Measurements from ENCODE around the gene PRKCE.

The PRKCE gene

DNA sequence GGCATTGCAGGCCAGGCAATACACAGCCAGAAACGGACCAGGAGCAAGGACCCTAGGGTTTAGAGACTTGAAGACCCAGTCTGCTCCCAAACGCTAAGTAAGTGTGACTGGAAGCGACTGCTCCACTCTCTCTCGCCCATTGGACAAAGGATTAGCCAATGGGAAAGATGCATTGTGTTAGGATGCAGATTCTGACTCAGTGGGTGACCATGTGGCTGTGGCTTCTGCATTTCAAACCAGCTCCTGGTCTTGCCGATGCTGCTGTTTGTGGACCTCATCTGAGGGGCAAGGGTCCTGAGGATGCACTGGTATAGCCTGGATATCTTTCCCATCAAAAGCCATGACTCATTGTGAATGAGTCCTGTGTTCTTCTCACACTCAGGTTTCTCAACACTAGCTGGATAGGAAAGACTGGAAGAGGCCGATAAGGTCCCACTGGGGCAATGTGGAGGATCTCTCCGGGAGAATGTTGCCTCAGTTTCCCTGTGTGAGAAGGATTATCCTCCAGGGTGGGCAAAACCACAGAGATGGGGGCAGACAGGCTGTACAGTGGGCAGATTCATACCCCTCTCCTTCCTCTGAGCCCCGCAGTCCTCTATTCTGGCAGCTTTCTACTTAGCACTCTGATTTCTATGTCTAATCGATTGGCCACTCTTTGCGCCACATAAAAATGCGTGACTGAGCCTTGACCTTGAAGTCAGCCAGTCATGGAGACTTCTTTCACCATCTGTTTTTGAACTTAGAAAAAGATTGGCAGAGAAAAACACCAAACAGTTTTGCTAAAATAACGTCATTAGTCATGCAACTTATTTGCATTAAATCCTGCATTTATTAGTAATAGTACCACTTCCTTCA lies 257.1 kb downstream of the PRKCE start:
- no peak for TF ChIP-seq GATA3 (IDR thresholded peaks at IDR 0.05; ENCODE audit: low read depth, low read length)
- TF ChIP-seq GATA2 (IDR thresholded peaks at IDR 0.05; ENCODE audit: low read depth, low read length) = no peak

DNA sequence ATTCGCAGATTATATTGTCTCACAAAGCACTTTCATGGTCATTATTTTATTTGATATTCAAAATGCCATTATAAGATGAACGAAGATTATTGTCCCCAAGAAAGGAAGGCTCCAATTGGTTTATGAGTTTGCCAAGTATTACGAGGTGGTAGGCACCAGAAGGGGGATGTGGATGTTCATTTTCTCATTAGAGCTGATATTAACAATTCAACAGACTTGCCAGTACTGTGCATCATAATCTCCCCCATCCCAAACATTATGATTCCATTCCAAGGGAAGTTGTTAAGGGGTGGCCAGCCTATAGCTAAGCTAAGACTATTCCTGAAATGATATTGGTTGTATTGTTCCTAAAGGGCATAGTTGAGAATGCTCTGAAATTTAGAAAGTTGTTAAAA lies 257.7 kb downstream of the PRKCE start:
- TF ChIP-seq GATA2 (IDR thresholded peaks at IDR 0.05; ENCODE audit: low read depth, low read length) (no peak), GATA3 (IDR thresholded peaks at IDR 0.05; ENCODE audit: low read depth, low read length) (no peak)

GRCh38 chr2:45909677-45910191 lies 258.3 kb downstream of the PRKCE start:
- TF ChIP-seq GATA2 (IDR thresholded peaks at IDR 0.05; ENCODE audit: low read depth, low read length) = no peak
- no peak for TF ChIP-seq GATA3 (IDR thresholded peaks at IDR 0.05; ENCODE audit: low read depth, low read length)

- TF ChIP-seq GATA3 (IDR thresholded peaks at IDR 0.05; ENCODE audit: low read depth, low read length) (no peak), GATA2 (IDR thresholded peaks at IDR 0.05; ENCODE audit: low read depth, low read length) (no peak)
Observed at GRCh38 chr2:45910473-45911060, 259.1 kb downstream of the PRKCE start.

GRCh38 chr2:45911538-45911937 lies 260.1 kb downstream of the PRKCE start:
- TF ChIP-seq GATA2 (IDR thresholded peaks at IDR 0.05; ENCODE audit: low read depth, low read length) (no peak), GATA3 (IDR thresholded peaks at IDR 0.05; ENCODE audit: low read depth, low read length) (no peak)

DNA sequence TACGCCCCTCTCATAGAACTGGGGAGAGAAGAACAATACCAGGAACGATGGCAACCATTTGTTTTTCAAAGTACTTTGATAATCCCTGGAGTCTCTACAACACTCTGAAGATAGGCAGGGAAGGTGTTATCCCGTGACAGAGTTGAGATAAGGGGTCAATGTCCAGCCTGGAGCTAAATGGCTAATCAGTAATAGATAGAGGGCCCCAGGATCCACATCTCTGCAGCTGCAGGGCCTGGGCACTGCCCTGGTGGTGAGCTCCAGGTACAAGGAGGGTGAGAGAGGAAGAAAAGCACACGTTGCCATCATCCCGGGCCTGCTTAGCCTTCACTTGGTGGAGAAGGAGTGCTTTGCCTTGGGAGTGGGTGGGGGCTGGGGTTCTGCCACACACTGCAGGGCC lies 260.6 kb downstream of the PRKCE start:
- TF ChIP-seq GATA3 (IDR thresholded peaks at IDR 0.05; ENCODE audit: low read depth, low read length) (no peak), GATA2 (IDR thresholded peaks at IDR 0.05; ENCODE audit: low read depth, low read length) (no peak)

GRCh38 chr2:45913539-45913938 lies 262.1 kb downstream of the PRKCE start:
- TF ChIP-seq GATA3 (IDR thresholded peaks at IDR 0.05; ENCODE audit: low read depth, low read length) (no peak), GATA2 (IDR thresholded peaks at IDR 0.05; ENCODE audit: low read depth, low read length) (no peak)

- TF ChIP-seq GATA3 (IDR thresholded peaks at IDR 0.05; ENCODE audit: low read depth, low read length) (no peak), GATA2 (IDR thresholded peaks at IDR 0.05; ENCODE audit: low read depth, low read length) (no peak)
Observed at GRCh38 chr2:45915523-45915922, 264.0 kb downstream of the PRKCE start.

DNA sequence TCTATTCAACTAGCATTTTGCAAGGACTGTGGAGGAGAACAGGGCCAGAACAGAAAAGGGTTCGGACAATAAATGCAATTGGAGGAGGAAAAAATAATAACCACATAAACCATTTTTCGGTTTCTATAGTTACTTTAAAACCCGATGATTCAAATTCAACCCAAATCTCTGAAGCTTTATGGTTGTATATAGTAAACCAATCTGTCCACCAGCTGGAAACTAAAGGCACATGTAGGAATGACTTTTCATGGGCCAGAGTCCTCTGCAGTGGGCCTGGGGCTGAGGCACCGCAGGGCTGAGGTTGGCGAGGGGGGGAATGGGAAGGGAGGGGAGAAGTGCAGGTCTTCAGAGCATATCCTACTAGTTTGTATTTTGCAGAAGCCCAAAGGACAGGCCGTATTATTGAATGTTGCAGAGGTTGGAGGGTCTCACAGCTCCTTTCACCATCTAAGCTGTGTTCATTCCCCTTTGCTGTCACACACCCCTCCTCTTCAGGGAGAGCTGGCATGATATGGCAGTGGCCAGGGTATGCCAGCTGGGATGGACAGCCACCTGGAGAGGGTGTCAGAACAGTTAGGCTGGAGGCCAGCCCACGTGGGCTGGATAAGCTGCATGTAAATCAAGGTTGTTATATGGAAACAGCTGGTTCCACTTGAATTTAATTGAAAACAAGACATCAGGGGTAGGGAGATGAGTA lies 267.1 kb downstream of the PRKCE start:
- no peak for TF ChIP-seq GATA2 (IDR thresholded peaks at IDR 0.05; ENCODE audit: low read depth, low read length)

DNA sequence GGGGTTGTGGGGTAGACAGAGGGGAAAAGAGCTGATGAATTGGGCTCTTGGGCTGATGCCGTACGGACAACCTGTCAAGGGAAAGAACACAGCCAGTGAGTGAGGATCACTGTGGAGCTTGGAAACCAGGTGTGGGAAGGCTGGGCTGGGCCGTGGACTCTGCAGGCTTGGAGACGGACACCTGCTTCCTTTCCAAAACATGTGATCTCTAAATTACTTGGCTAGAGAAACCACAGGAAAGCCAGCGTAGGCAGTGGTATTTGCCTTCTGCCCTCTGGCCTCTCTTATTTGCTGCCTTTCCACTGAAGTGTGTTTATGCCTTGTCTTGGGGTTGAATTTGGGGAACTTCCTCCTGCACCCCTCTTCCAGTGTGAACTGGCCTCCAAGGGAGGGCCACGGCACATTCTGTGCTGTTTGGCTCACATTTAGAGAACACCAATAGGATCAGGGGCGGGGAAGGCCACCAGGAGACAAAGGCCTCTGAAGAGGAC lies 267.7 kb downstream of the PRKCE start:
- TF ChIP-seq GATA2 (IDR thresholded peaks at IDR 0.05; ENCODE audit: low read depth, low read length) (no peak), GATA3 (IDR thresholded peaks at IDR 0.05; ENCODE audit: low read depth, low read length) (no peak)

GRCh38 chr2:45919711-45920111 lies 268.2 kb downstream of the PRKCE start:
- TF ChIP-seq GATA2 (IDR thresholded peaks at IDR 0.05; ENCODE audit: low read depth, low read length) (no peak), GATA3 (IDR thresholded peaks at IDR 0.05; ENCODE audit: low read depth, low read length) (no peak)

GRCh38 chr2:45921921-45922320 lies 270.4 kb downstream of the PRKCE start:
- no peak for TF ChIP-seq GATA3 (IDR thresholded peaks at IDR 0.05; ENCODE audit: low read depth, low read length)
- no peak for TF ChIP-seq GATA2 (IDR thresholded peaks at IDR 0.05; ENCODE audit: low read depth, low read length)

DNA sequence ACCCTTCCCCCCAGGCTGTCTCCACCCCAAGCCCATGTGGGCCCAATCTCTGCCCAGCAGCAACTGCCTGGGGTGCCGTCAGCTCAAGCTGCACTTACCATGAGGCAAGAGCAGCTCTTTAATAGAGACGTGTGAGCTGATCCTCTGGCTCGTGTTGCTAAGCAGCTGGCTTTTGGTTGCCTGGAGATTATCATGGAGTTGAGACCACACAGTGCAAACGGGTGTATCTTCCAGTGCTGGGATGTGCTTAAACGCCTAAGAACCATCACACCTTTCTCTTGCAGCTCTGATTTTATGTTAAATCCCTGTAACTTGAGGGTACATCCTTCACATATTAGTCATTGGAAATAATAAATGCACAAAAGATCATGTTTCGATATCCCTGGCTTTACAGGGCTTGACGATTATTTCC lies 271.1 kb downstream of the PRKCE start:
- TF ChIP-seq GATA3 (IDR thresholded peaks at IDR 0.05; ENCODE audit: low read depth, low read length) = peak; percentile 56; the same call in 1 of the 2 replicates
- TF ChIP-seq GATA2 (IDR thresholded peaks at IDR 0.05; ENCODE audit: low read depth, low read length) = peak; percentile 96

- no peak for TF ChIP-seq GATA2 (IDR thresholded peaks at IDR 0.05; ENCODE audit: low read depth, low read length)
- TF ChIP-seq GATA3 (IDR thresholded peaks at IDR 0.05; ENCODE audit: low read depth, low read length) = no peak
Observed at GRCh38 chr2:45923701-45924100, 272.2 kb downstream of the PRKCE start.
